Endothelial cell of umbilical vein (primary cell): ENCODE results near the gene EARS2.

Source experiments
- CTCF ChIP-seq, 2 donors: IDR thresholded peaks; 1 replicate in 1 of 2; 2 replicates in 1 of 2; pipeline ENCODE4 v1.5.1; 2011; ENCODE audit warnings: low read length in 2 of 2, mild to moderate bottlenecking in 2 of 2, moderate library complexity in 2 of 2, control low read depth in 1 of 2, inconsistent platforms in 1 of 2, low read depth in 1 of 2; ENCODE audit not compliant: insufficient read depth in 1 of 2; ENCODE audit errors: extremely low read depth in 1 of 2
- POLR2AphosphoS5 ChIP-seq: IDR thresholded peaks from 2 replicates; pipeline ENCODE4 v1.6.1; 2012; ENCODE audit warnings: low read depth, mild to moderate bottlenecking, control low read depth, low read length, moderate library complexity; ENCODE audit not compliant: insufficient read depth
- TF ChIP-seq, protein P1 (sequence below): IDR thresholded peaks from 2 replicates; pipeline ENCODE4 v1.6.1; 2011; ENCODE audit not compliant: insufficient read depth, insufficient read length

DNA sequence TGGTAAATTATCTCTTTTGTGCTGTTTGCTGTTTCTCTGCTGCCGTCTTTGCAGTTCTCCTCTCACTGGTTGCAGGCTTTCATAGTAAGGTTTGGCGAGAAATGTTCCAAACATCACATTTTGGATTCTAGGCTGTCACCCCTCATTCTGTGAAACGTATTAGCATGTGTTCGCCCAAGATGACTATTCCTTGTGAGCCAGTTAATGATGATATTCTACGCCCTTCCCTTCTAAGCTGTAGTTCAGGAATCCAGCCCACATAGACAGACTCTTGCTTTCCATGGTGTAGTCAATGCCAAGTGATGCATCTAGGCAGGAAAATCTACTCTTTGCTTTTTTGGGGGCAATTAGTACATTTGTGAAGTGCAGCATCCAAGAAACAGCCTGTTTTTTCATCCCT lies 14.7 kb upstream of the EARS2 start:
- TF ChIP-seq CTCF (IDR thresholded peaks at IDR 0.05; ENCODE audit: extremely low read depth in 1 of 2, insufficient read depth in 1 of 2, low read depth in 1 of 2, low read length in 2 of 2) (no peak), POLR2AphosphoS5 (no peak)
- TF ChIP-seq, protein P1, sequence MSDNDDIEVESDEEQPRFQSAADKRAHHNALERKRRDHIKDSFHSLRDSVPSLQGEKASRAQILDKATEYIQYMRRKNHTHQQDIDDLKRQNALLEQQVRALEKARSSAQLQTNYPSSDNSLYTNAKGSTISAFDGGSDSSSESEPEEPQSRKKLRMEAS = no peak
